ENCODE measurements around the gene GRID1.

DNA sequence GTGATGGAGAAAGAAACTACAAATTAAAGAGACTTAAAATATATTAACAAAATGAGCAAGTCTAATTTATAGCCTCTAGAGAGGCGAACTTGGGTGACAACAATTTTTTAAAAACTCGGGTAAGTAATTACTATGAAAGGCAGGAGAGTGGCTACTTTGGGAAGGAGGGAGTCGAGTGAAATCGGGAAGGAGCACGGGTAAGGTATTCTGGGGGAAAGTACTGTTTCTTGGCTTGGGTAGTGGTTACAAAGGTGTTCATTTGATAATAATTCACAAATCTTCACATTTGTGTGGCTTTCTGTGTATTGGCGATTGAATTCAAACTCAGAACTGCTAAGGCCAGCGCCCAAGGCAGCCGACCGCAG lies 32.9 kb upstream of the GRID1 start:
- no peak for TF ChIP-seq CTCF (IDR thresholded peaks at IDR 0.05)
- no peak for TF ChIP-seq POLR2AphosphoS5 (IDR thresholded peaks at IDR 0.05; ENCODE audit: insufficient read depth in 1 of 2, low read depth in 1 of 2)
- no peak for TF ChIP-seq POLR2A (IDR thresholded peaks at IDR 0.05)
